Measurements from ENCODE around the gene ENG.
A peak's percentile ranks its signal among the peaks of the same experiment; 100 is the strongest.
"Not testable (repeated sequence)": the region's sequence is repeated elsewhere in the genome, so short reads cannot be mapped to it uniquely, and the experiment has no call there.

The ENG gene

DNA sequence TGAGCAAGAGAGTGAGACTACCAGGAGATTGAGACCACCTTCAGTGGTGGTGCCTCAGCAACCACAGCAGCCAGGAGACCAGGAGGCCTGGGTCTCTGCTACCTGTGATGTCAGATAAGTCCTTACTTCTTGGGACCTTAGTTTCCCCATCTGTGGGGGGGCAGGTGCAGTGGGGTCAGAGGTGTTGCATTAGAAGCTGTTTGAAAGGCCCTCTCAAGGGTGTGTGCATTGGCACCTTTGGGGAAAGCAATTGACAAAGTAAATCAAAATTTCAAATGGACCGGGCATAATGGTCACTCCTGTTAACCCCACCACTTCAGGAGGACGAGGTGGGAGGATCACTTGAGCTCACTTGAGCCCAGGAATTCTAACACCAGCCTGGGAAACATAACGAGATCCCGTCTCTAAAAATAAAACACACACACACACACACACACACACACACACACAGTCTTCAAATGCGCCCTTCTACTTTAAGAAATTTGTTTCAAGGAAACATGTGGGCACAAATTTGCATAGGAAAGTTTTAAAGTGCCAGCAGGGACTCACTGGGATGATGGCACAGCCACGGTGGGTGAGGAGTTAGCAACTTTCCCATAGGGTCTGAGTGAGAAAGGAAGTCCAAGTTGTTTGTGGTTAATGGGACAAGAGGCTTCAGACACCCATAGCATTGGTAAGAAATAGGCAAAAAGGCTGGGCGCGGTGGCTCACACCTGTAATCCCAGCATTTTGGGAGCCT is 24.4 kb upstream of the ENG start:
- no peak for DNase-seq (ENCODE audit: low read depth in 2 of 2)

DNA sequence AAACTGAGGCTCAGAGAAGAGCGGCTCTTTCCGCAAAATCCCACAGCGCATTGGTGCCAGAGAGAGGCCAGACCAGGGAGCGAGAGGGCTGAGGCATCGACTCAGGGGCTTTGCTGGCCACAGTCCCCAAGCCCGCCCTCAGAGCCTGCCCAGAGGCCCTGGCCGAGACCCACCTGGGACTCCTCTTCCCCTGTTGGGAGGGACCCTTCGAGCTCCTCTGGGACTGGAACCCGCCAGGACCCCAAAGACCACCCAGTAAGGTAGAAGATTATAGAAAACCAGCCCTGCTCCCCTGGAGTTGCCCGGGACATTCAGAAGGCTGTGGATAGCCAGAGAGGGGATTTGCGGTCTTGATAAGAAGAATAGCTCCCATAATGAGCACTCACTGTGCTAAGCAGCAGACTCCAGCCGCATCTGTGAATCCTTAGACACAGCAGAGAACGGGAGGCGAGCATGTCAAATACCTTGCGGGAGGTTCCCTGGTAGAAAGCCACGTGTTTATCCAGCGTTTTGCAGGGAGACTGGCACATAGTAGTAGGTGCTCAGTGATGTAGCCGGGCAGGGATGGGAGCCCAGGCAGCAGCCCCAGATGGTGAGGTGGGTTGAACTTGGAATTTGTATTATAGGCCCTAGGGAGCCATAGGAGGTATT is 23.7 kb upstream of the ENG start:
- no peak for DNase-seq (ENCODE audit: low read depth in 2 of 2)

DNA sequence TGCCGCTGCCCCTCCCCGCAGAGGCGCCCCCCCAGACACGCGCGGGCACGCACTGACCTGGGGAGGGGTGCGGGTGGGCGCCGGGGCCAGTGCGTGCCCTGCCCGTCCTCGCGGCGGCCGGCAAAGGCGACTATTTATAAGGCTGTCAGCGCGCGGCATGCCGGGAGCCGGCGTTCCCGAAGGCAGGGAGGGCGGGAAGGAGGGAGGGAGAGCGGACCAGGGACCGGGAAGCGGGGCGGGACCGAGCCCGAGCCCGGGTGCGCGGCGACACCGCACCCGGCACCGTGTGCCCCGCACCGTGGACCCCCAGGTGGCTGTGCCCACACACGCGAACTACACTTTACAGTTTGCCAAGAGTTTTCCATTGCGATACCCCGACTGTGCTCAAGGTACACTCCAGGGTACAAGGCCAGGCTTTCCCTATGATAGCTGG is 23.1 kb upstream of the ENG start, which contains the start of gene AK1:
Gene AK1 (minus strand): TSS at position 110 of the 433 bp plus-strand sequence. CDS start 3,058 bp downstream, outside the sequence.
- DNase-seq (ENCODE audit: low read depth in 2 of 2): no peak

DNA sequence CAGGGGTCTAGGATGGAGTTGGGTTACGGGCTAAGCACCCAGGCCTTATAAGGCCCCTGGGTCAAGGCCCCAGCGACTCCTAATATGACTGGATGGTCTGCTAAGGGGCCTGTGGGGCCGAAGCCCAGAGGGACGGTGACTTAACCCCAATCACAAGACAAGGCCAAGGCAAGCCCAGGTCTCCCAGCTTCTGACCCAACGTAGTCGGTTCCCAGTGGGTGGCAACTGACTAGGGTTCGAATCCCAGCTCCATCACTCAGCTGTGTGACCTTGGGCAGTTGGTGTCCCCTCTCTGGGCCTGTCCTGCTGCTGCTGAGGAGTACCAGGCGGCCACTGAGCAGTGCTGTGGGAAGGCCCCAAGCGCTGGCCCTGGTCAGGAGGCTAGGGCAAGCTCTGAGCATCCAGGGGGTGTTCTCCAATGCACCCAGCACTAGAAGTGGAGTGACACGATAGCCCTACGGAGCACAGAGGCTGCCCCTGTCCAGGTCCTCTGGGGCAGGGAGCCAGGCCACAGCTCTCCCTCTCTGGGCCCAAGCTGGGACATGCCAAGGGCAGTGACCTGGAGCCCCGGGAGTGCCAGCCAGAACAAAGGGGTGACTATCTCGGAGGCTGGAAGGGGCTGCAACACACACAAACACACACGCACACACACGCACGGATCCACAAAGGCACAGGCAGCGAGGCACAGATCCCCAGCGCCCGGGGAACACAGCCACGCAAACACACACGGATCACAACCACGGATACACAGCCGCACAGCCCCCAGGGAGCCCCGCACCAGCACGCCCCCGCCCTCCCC is 22.5 kb upstream of the ENG start:
- no peak for DNase-seq (ENCODE audit: low read depth in 2 of 2)

DNA sequence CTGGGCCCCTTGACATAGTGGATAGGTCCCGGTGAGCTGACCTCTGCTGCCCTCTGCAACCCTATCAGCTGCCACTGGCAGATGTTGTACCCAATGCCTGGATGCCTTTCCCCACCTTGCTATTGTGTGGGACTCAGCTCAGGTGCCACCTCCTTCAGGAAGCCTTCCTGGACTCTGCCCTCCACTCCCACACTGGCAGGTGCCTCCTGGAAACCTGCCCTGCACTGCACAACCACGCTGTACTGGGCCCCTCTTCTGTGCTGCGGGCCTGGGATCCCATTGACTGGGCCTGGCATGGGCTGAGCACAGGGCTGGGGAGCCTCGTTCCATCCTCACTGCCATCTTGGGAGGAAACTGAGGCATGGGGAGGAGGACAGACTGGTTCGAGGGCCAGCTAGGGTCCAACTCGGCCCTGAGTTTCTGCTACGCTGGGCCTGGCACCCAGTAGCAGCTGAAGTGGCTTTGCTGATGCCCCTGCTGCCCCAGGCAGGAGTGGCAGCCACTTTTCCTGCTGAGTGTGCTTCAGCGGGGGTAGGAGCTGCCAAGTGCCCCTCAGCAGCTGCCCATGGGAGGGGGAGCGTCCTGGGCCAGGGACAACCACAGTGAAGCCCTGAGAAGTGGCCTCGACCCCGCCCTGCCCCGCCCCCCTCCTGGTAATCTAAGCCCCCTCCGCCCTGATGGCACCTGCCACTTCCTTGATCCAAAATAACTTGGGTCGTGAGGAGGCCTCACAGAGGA is 21.7 kb upstream of the ENG start:
- DNase-seq (ENCODE audit: low read depth in 2 of 2): no peak

DNA sequence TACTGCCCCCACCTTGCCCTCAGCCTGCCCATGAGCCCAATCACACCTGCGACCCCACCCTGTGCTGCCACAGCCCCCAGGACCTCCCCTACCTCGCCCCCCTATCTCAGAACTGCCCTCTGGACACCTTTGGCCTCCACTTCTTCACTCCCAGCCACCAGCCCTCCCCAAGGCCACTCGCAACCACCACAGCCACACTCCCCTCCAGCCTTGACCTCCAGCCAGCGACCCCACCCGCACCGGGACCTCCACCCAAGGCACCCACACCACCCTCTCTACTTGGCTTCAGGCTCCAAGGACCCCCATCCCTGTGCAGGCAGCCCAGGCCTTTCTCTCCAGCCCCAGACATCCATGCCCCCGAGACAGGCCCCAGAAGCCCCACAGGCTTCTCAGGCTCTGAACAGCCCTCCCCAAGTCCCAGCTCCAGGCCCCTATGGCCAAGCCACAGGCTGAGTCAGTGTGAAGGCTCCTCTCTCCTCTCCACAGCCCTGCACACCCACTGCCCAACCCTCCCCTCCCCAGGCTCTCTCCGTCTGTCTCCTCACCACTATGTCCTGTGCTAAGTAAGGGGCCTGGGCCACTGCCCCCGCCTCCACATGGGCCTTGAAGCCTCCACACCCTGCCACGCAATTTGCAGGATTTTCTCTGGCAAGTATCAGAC is 21.0 kb upstream of the ENG start:
- DNase-seq (ENCODE audit: low read depth in 2 of 2): no peak

DNA sequence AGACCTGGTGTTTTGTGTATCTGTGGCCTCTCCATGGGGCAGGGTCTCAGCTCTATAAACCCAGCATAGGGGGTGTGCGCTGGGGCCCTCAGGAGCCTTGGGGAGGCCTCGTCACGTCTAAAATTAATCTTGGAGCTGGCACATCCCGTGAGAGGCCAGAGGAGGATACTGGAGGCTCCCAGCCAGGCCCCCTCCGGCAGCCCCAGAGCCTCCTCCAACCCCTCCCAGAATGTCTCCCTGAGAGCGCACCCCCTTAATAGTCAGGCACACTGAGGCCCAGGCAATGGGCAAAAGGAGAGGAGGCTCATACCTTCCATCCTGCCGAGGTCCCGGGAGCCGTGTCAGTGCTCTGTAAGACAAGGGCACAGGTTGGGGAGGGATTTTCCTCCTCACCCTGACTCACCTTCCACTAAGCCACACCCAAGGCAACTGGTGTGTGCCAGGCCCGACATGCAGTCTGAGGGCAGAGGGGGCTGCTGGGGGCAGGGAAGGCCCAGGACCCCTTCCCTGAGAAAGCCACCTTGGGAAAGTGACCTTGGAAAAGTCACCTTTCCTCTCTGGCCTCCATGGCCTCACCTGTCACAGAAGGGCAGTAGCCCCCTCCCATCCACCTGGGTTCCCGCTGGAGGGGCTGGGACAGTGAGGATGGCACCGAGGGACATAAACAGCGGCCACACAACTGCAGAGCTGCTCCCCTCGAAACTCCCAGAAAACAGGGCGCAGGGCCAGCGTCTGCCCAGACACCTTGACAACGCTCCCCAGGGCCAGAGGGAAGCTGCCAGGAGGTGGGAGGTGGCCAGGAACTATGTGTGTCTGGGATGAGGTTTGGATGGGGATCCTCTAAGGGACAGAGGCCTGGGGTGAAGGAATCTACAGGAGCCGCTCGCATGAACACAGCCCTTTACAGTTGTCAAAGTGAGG is 20.1 kb upstream of the ENG start:
- no peak for DNase-seq (ENCODE audit: low read depth in 2 of 2)

DNA sequence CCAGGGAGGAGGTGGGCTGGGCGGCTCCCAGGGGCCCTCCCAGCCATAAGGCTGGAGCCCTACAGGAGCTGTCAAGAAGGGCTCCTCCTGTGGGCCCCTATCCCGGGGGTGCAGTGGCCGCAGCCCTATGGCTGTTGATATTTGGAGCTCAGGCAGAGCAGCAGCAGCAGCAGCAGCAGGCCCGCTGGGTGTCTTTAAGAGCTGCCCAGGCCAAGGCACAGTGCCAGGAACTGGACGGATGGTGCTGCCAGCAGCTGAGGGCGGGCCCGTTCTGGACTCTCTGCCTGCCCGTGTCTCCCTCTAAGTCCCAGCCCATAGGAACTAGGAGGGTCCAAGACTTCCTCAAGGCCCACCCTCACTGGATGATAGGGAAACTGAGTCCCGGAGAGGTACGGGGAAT is 19.4 kb upstream of the ENG start:
- DNase-seq (ENCODE audit: low read depth in 2 of 2): no peak

DNA sequence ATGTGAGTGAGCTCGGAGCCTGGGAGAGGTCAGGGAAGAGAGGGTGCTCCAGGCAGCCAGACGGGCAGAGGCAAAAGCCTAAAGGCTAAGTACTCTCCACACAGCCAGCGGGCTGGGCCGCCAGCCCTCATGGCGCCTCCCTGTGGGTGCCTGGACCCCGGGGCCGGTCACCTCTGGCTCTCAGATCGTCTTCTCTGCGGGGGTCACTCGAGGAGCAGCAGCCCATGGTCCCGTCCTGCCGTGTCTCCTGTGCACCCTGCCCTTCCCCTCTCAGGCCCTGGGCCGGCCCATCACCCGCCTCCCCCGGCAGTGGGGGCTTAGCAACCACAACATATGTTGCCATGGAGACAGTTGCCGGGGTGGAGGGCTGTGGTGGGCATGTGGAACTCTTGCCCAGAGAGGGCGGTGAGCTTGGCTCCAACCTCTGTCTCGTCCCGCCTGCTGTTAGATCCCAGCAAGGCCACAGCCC is 18.8 kb upstream of the ENG start:
- no peak for DNase-seq (ENCODE audit: low read depth in 2 of 2)

DNA sequence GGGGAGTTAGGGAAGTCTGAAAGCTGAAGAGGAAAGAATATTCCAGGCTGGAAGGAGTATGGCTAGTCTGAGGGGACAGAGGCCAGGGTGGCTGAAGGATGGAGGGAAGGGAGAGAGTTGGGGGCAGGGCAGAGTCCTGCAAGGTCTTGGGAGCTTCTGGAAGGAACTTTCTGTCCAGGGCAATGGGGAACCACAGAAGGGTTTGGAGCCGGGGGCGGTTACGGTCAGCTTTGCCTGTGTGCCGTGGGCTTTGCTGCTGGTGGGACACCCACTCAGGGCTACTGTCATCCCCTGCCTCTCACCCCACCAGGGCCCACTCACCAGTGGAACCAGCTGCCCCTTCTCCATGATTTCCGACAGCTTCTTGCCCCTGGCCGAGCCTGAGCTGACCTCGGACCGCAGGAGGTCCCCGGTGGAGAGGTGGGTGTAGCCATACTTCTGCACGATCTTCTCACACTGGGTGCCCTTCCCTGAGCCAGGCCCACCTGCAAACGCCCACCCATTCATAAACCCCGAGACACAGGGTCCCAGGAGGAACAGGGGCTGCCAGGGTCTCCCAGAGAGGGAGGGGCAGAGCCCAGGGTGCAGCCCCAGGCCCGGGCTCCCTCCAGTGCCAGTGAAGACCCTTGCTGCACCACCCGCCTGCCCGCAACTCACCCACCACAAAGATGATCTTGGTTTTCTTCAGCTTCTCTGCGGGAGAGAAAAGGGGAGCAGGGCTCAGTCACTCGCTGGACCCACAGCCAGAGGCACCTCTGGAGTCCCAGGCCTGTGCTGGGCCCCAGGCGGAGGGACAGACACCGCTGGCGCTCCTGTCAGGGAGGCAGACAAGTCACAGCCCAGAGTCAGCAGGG is 18.1 kb upstream of the ENG start:
- DNase-seq (ENCODE audit: low read depth in 2 of 2): no peak

DNA sequence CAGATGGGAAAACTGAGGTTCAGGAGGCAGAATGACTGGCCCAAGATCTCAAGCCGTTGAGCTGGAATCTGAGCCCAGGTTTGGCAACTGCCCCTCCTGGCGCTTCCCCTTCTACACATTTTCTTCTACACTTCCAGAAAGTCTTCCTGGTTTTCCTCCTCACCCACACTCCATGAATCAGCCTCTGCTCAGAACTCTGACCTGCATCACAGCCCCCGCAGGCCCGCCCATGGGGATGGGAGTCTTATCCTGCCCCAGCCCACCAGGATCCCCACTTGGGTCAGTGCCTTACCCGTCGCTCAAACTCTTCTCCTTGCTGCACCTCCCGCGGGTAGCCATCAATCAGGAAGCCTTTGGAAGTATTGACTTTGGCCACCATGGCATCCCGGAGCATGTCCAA is 17.1 kb upstream of the ENG start:
- DNase-seq (ENCODE audit: low read depth in 2 of 2): no peak

DNA sequence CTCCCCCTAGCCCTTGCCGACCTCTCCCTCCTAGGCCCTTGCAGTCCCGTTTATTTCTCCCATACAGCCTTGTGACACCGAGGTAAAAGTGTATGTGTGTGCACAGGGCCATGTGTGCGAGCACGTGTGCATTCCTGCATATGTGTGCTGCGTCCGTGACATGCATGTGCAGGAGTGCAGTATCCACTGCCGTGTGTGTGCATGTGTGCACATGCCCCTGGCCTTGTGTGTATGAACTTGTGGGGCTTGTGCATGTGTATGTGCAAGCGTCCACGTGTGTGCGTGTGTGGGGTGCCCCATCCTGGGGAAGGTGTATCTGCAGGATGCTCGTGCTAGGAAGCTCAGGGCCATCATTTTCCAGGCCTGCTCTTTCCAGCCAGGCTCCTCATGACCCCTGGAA is 16.4 kb upstream of the ENG start:
- DNase-seq (ENCODE audit: low read depth in 2 of 2): no peak

DNA sequence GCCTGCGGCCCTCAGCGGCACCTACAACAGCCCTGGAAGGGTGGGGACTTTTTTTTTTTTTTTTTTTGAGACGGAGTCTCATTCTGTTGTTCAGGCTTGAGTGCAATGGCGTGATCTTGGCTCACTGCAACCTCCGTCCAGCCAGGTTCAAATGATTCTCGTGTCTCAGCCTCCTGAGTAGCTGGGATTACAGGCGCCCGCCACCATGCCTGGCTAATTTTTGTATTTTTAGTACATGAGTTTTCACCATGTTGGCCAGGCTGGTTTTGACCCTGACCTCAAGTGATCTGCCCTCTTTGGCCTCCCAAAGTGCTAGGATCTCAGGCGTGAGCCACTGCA is 15.7 kb upstream of the ENG start:
- not testable (repeated sequence) for DNase-seq (ENCODE audit: low read depth in 2 of 2)

DNA sequence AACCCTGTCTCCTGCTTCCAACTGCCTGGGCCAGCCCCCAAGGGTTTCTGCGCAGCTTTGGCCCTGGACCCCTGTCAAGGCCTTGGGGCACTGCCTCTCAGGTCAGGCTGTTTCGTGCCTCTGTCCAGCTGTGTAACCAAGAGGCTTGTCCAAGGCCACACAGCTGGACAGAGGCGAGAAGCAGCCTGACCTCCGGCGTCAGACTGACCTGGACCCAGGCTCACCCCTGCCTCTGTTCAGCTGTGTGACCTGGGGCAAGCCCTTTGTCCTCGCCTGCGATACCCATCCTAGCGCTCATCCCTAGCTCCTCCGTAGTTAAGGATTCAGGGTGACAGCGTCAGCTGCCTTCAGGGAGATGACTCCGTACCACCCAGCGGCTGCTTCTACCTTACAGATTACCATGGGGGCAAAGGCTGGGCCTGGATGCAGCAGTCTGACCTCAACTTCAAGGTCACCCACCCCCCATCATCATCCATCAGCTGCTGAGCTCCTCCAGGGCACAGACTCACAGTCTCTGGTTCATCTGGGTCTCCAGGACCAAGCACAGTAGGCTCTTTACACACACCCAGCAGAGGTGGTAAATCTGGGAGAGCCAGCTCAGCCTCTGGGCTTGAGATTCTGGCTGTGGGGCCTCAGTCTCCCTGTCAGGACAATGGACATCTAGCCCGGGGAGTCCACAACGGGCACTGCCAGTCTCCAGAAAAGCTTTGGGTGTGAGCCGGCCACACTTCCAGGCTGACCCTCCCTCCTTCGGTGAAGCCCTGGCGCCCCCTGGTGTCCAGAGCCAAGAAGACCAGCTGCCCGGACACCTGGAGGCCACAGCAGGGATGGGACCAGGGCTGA is 15.1 kb upstream of the ENG start:
- DNase-seq (ENCODE audit: low read depth in 2 of 2): peak; percentile 81 to 84

DNA sequence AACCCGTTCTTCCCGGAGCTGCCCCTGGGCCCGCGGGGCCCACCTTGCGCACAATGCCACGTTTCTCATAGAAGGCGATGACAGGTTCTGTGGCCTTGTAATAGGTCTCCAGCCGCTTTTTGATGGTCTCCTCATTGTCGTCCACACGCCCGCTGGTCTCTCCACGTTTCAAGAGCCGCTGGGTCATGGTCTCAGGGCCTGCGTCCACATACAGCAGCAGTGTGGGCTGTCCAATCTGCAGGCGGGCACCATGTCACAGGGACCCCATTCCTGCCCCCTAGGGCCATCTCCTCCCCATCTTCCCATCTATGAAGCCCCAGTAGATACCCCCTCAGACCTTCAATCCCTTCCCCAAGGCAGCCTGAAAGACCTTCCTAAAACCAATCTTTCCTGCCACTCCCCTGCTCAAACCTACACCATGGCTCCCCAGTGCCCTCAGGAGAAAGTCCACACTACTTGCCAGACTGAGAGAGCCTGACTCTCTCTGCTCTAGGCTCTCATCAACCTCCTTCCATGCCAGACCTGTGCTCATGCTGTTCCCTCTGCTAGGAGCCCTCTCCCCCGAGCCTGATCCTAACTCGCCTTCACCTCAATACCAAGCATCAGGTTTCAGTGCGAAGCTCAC is 13.9 kb upstream of the ENG start:
- no peak for DNase-seq (ENCODE audit: low read depth in 2 of 2)

DNA sequence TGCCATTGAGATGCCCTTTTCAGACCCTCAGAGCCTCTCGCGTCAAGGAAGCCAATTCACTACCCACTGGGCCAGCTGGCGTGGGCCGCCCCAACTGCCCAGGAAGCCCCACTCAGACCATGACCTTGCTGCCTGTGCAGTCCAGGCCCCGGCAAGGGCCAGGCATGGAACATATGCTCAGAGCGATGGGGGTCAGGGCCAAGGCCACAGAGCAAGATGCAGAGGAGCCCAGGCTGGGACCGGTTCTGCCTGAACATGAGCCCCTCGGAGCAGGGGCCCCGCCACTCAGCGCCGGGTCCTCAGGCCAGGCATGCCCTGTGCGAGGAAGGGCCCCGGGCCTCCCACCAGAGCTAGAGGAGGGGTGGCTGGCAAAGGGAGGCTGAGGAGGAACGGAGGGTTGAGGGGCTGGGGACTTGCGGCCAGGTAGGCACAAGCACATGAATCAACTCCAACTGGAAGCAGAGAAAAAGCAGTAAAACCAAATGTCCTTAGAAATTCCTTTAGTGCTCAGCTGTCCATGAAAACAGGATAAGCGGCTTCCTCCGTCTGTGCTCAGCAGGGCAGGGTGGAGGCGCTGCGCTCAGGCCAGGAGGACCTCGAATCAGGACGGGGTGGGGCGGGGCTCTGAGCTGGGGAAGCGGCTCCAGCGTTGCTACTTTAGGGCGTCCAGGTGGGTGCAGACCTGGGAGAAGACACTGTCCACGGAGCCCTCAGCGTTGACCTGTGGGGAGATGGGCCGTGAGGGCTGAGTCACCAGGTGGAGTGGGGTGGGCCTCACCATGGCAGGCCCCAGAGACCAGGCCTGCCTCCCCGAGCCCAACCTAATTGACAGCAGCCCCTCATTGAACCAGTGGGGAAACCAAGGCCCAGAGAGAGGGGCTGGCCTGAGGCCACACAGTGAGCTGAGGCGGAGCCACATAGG is 13.2 kb upstream of the ENG start:
- DNase-seq (ENCODE audit: low read depth in 2 of 2): no peak

DNA sequence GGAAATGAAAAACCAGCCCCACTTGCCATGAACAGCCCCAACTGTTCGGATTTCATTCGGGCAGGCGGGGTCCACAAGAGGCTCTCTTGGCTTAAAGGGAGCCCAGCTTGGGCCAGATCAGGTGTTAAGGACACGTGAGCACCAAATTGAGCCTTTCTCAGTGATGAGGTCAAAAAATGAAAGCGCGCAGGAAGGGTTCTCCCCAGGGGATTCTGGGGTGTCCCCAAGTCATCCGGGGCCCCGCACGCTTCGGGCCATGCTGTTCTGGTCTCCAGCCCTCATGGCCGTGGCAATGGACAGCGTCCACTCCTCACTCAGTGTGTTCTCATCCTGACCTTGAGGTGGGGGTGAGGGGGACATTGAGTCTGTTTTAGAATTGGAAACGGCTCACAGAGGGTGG is 12.1 kb upstream of the ENG start:
- DNase-seq (ENCODE audit: low read depth in 2 of 2): no peak
